ENCODE data around the gene UBXN11.
A peak's percentile ranks its signal among the peaks of the same experiment; 100 is the strongest.
"Not testable (repeated sequence)": the region's sequence is repeated elsewhere in the genome, so short reads cannot be mapped to it uniquely, and the experiment has no call there.

Gene UBXN11

GRCh38 chr1:26318338-26319064, 12.1 kb upstream of the UBXN11 start:
- Histone ChIP-seq H3K4me3 (ENCODE audit: low read length) (no peak overlapping the region), H3K27ac (ENCODE audit: low read depth, low read length) (no peak overlapping the region), H3K36me3 (ENCODE audit: insufficient read depth, low read length) (peaks cover 14% of the 10 kb centered on the region), H3K9ac (ENCODE audit: low read depth, low read length) (no peak overlapping the region), H3K9me3 (ENCODE audit: insufficient read depth, low read depth, low read length) (no peaks in the 10 kb centered on the region), H3K27me3 (ENCODE audit: insufficient read depth, low read length) (no peaks in the 10 kb centered on the region), H3K4me1 (ENCODE audit: insufficient read depth, low read length) (peaks cover 11% of the 10 kb centered on the region)
- WGBS = 94% methylated on average over 9 of the region's 9 CpGs

- peaks cover 6% of the 10 kb centered on the region for H3K36me3 ChIP-seq (ENCODE audit: insufficient read depth, low read length)
- no peak within 1 kb of the TSS for H3K4me3 ChIP-seq (ENCODE audit: low read length)
- H3K9ac ChIP-seq (ENCODE audit: low read depth, low read length) = no peak within 1 kb of the TSS
- 73% methylated on average over 12 of the region's 12 CpGs for WGBS
- H3K4me1 ChIP-seq (ENCODE audit: insufficient read depth, low read length) = peaks cover 11% of the 10 kb centered on the region
- no peaks in the 10 kb centered on the region for H3K27me3 ChIP-seq (ENCODE audit: insufficient read depth, low read length)
- no peak within 1 kb of the TSS; the same call in 1 of the 2 replicates for H3K27ac ChIP-seq (ENCODE audit: low read depth, low read length)
- no peaks in the 10 kb centered on the region for H3K9me3 ChIP-seq (ENCODE audit: insufficient read depth, low read depth, low read length)
These were observed 11.3 kb upstream of the UBXN11 start, which contains the start of gene CD52 for GRCh38 chr1:26317612-26318337. TSS of gene CD52 (plus strand) at chr1:26317958. CDS start at chr1:26318018, 60 bp downstream.

DNA sequence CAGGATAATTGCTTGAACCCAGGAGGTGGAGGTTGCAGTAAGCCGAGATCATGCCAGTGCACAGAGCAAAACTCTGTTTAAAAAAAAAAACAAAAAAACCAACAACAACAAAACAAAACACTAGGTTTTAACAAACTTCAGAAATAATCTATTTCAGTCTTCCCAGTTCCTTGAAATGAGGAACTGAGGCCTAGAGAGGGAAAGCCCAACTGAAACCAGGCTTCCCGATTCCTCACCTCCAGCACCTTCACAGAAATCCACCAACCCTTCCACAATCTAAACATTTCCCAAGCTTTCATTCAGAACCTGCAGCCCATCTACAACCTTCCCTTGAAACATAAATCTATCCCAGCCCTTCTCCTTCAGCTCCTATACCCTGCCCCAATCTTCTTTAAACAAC, 10.7 kb upstream of the UBXN11 start:
- H3K4me3 ChIP-seq (ENCODE audit: low read length) = no peak overlapping the region
- no peaks in the 10 kb centered on the region for H3K9me3 ChIP-seq (ENCODE audit: insufficient read depth, low read depth, low read length)
- H3K27me3 ChIP-seq (ENCODE audit: insufficient read depth, low read length) = no peaks in the 10 kb centered on the region
- H3K9ac ChIP-seq (ENCODE audit: low read depth, low read length) = no peak overlapping the region
- no peak overlapping the region for H3K27ac ChIP-seq (ENCODE audit: low read depth, low read length)
- H3K36me3 ChIP-seq (ENCODE audit: insufficient read depth, low read length) = peaks cover 1% of the 10 kb centered on the region; the same call in 1 of the 2 replicates
- 94% methylated on average over 2 of the region's 2 CpGs for WGBS
- peaks cover 11% of the 10 kb centered on the region for H3K4me1 ChIP-seq (ENCODE audit: insufficient read depth, low read length)

DNA sequence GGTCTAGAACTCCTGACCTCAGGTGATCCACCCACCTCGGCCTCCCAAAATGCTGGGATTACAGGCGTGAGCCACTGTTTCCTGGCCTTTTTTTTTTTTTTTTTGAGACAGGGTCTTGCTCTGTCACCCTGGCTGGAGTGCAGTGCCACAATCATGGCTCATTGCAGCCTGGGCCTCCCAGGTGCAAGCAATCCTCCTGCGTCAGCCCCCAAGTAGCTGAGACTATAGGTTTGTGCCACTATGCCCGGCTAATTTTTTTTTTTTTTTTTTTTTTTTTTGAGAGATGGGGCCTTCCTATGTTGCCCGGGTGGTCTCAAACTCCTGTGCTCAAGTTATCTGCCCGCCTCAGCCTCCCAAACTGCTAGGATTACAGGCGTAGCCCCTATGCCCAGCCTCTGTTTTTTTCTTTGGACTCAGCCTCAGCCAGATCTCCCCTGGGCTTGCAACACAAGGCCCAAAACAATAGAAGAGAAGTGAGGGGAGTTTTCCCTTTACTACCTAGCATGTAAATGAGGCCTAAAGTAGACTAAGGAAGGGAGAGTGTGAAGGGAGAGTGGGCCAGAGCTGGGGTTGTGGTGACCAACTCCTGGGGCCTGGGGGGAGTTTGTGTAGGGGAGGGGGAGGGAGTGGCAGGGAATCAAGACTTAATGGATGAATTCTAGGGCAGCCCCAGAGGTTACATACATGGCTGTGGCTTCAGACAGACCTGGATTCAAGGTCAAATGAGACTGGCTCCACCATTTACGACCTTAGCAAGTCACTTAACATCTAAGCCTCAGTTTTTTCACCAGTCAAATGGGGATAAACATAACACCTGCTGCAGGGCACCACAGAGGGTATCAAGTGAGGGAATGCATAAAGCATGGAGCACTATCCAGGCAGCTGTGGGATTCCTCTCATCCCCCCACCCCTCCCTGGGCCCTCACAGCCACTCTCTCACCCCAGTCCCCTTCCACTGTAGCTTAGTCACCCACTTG, 9.7 kb upstream of the UBXN11 start:
- Histone ChIP-seq H3K27me3 (ENCODE audit: insufficient read depth, low read length) (no peaks in the 10 kb centered on the region), H3K9me3 (ENCODE audit: insufficient read depth, low read depth, low read length) (no peaks in the 10 kb centered on the region), H3K9ac (ENCODE audit: low read depth, low read length) (peak overlapping the region; percentile 44; the same call in 1 of the 2 replicates), H3K4me3 (ENCODE audit: low read length) (no peak overlapping the region), H3K27ac (ENCODE audit: low read depth, low read length) (no peak overlapping the region), H3K36me3 (ENCODE audit: insufficient read depth, low read length) (no peaks in the 10 kb centered on the region), H3K4me1 (ENCODE audit: insufficient read depth, low read length) (peaks cover 11% of the 10 kb centered on the region)
- 75% methylated on average over 8 of the region's 8 CpGs for WGBS

GRCh38 chr1:26314501-26314900, 8.1 kb upstream of the UBXN11 start:
- no peak overlapping the region for H3K4me3 ChIP-seq (ENCODE audit: low read length)
- no peaks in the 10 kb centered on the region for H3K27me3 ChIP-seq (ENCODE audit: insufficient read depth, low read length)
- 97% methylated on average over 5 of the region's 5 CpGs for WGBS
- H3K9ac ChIP-seq (ENCODE audit: low read depth, low read length) = no peak overlapping the region
- no peaks in the 10 kb centered on the region for H3K9me3 ChIP-seq (ENCODE audit: insufficient read depth, low read depth, low read length)
- H3K4me1 ChIP-seq (ENCODE audit: insufficient read depth, low read length) = peaks cover 11% of the 10 kb centered on the region
- no peak overlapping the region for H3K27ac ChIP-seq (ENCODE audit: low read depth, low read length)
- H3K36me3 ChIP-seq (ENCODE audit: insufficient read depth, low read length) = no peaks in the 10 kb centered on the region

DNA sequence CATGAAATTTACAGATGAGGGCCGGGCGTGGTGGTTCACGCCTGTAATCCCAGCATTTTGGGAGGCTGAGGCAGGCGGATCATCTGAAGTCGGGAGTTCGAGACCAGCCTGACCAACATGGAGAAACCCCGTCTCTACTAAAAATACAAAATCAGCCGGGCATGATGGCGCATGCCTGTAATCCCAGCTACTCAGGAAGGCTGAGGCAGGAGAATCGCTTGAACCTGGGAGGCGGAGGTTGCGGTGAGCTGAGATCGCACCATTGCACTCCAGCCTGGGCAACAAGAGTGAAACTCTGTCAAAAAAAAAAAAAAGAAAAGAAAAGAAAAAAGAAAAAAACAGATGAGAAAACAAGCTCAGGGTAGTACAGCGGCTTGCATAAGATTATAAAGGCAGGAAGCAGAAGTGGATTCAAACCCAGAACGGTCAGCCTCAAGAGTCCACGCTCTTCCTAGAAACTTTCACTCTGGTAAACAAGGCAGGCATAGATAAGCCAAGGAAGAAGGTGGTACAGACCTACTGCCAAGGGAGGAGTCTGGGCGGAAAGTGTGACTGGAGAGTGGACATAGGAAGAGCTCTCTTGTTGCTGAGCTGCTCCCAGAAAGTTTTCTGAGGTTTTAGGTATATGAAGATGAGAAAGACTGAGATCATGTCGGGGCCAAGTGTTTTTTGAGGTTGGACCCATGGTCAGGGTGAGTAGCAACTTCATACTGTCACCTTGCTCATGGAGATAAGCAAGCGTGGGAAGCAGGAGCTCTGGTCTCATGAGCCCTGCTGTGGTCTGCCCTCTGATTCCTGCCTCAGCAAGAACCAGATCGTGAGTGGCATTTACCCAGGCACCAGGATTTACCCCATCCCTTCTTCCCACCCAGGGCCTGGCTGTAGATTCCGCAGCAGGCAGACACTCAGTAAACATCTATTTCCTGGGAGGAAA, 1.8 kb upstream of the UBXN11 start:
- H3K4me1 ChIP-seq (ENCODE audit: insufficient read depth, low read length) = peaks cover 10% of the 10 kb centered on the region
- not testable (repeated sequence) for H3K9ac ChIP-seq (ENCODE audit: low read depth, low read length); H3K9me3 ChIP-seq (ENCODE audit: insufficient read depth, low read depth, low read length); H3K36me3 ChIP-seq (ENCODE audit: insufficient read depth, low read length); H3K27me3 ChIP-seq (ENCODE audit: insufficient read depth, low read length); H3K27ac ChIP-seq (ENCODE audit: low read depth, low read length); H3K4me3 ChIP-seq (ENCODE audit: low read length)
- 90% methylated on average over 21 of the region's 21 CpGs for WGBS

GRCh38 chr1:26307363-26307781, 936 bp upstream of the UBXN11 start:
- H3K27ac ChIP-seq (ENCODE audit: low read depth, low read length) = no peak overlapping the region
- no peaks in the 10 kb centered on the region for H3K9me3 ChIP-seq (ENCODE audit: insufficient read depth, low read depth, low read length)
- H3K36me3 ChIP-seq (ENCODE audit: insufficient read depth, low read length) = no peaks in the 10 kb centered on the region
- H3K27me3 ChIP-seq (ENCODE audit: insufficient read depth, low read length) = no peaks in the 10 kb centered on the region
- 65% methylated on average over 3 of the region's 6 CpGs for WGBS
- H3K4me3 ChIP-seq (ENCODE audit: low read length) = peak overlapping the region; percentile 63
- peaks cover 10% of the 10 kb centered on the region for H3K4me1 ChIP-seq (ENCODE audit: insufficient read depth, low read length)
- peak overlapping the region; percentile 83; the same call in 1 of the 2 replicates for H3K9ac ChIP-seq (ENCODE audit: low read depth, low read length)

GRCh38 chr1:26305667-26306289, 658 bp downstream of the UBXN11 start:
- WGBS = 43% methylated on average over 8 of the region's 8 CpGs
- Histone ChIP-seq H3K9ac (ENCODE audit: low read depth, low read length) (peak overlapping the region; percentile 81), H3K4me1 (ENCODE audit: insufficient read depth, low read length) (peaks cover 10% of the 10 kb centered on the region), H3K36me3 (ENCODE audit: insufficient read depth, low read length) (no peaks in the 10 kb centered on the region), H3K27me3 (ENCODE audit: insufficient read depth, low read length) (no peaks in the 10 kb centered on the region), H3K27ac (ENCODE audit: low read depth, low read length) (no peak overlapping the region), H3K4me3 (ENCODE audit: low read length) (peak overlapping the region; percentile 94), H3K9me3 (ENCODE audit: insufficient read depth, low read depth, low read length) (no peaks in the 10 kb centered on the region)

DNA sequence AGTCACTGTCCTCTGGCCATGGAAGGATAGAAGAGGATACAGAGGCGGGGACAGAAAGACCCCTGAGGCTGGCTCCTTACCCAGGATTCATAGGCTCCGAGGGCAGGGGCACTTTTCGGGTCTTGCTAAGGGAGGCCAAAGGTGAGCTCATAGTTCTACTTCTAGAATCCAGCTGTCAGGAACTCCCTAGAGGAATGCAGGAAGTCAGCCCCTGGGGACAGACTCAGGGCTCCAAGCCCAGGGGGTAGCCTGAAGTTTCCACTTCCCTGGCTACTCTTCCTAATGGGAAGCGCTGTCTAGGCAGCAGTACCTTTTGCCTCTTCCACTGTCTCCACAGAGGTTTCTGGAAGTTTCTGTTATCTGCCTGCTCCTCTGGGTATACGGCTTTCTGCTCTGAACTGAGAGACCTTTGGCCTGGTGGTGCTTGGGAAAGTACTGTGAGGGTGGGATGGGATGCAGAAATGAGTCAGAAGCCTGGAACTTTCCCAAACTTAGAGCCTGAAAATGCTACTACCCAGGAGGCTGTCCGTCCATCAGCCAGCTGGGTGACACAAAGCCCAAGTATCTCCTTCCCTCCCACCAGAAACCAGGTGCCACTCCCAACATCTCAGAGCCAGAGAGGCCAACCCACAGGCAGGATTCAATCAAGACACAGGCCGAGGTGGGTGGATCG, 3.6 kb downstream of the UBXN11 start:
- 79% methylated on average over 8 of the region's 8 CpGs for WGBS
- H3K4me3 ChIP-seq (ENCODE audit: low read length) = no peak overlapping the region
- H3K27ac ChIP-seq (ENCODE audit: low read depth, low read length) = no peak overlapping the region
- H3K9ac ChIP-seq (ENCODE audit: low read depth, low read length) = no peak overlapping the region
- peaks cover 10% of the 10 kb centered on the region for H3K4me1 ChIP-seq (ENCODE audit: insufficient read depth, low read length)
- no peaks in the 10 kb centered on the region for H3K27me3 ChIP-seq (ENCODE audit: insufficient read depth, low read length)
- no peaks in the 10 kb centered on the region for H3K36me3 ChIP-seq (ENCODE audit: insufficient read depth, low read length)
- H3K9me3 ChIP-seq (ENCODE audit: insufficient read depth, low read depth, low read length) = no peaks in the 10 kb centered on the region

All from HUES64 (cell line).